T-helper 2 cell treated with Interferon-gamma antibody and Interleukin-4, amounts not matched to agents 5 μg/mL and 100 μg/mL, for 36 hours (primary cell): ENCODE results near the gene TIMM10B.

Experiments
- DNase-seq: peaks from one replicate; pipeline ENCODE4 v3.0.0; 2021; ENCODE audit warnings: low spot score
- H3K27ac Mint-ChIP-seq: one replicate; pipeline ENCODE4 v1.8.0; 2021; ENCODE audit warnings: mild to moderate bottlenecking, mixed read lengths
- H3K27me3 Mint-ChIP-seq: one replicate; pipeline ENCODE4 v1.8.0; 2021; ENCODE audit warnings: low read depth, mixed read lengths
- H3K36me3 Mint-ChIP-seq: one replicate; pipeline ENCODE4 v1.8.0; 2021; ENCODE audit warnings: low read depth, mixed read lengths
- H3K4me1 Mint-ChIP-seq: one replicate; pipeline ENCODE4 v1.8.0; 2021; ENCODE audit warnings: low read depth, mixed read lengths
- H3K4me3 Mint-ChIP-seq: one replicate; pipeline ENCODE4 v1.8.0; 2022; ENCODE audit warnings: mild to moderate bottlenecking, moderate library complexity, mixed read lengths
- H3K9me3 Mint-ChIP-seq: one replicate; pipeline ENCODE4 v1.8.0; 2021; ENCODE audit warnings: mixed read lengths

TIMM10B gene

DNA sequence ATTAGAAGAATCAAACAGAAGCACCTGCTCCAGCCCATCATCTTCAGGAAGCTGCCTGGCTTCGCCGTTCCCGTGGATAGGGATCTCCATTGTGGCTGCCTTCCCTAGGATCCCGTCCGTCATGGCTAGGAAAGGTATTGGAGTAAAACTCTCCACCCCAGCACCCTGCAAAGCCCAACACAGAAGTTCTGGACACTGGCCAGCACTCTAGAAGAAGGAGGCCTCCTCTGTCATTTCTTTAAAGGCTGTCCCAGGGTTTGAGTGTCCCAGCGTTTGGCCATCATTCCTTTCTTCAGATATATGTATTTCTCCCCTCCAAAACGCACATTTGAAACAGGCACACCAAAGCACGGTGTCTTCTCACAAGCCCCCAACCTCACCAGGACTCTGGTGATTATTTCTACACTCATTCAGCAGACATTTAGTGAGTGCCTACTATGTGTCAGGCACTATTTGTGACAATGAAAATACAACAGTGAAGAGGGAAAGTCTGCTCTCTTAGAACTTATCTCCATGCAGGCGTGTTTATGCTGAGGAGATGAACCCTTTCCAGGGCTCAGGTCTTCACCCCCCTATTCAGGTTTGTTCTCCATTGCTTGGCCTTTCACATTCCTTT is 894 bp upstream of the TIMM10B start:
- Mint-ChIP-seq H3K9me3 (no peaks in the 10 kb centered on the region), H3K4me1 (peaks cover 34% of the 10 kb centered on the region), H3K27ac (peak overlapping the region; percentile 97), H3K36me3 (peaks cover 29% of the 10 kb centered on the region), H3K4me3 (peak overlapping the region; percentile 94), H3K27me3 (no peaks in the 10 kb centered on the region)
- no peak for DNase-seq

DNA sequence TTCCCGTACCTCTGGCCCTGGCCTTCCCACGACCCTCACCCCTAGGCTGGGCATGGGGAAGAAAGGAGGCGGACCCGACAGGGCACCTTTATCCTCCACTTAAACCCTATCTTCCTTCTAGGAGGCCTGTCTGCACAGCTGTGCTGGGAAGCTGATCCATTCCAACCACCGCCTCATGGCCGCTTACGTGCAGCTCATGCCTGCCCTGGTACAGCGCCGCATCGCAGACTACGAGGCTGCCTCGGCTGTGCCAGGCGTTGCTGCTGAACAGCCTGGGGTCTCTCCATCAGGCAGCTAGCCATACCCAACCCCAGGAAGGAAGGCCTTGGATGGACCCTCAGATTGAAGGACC is 599 bp downstream of the TIMM10B start:
- peaks cover 27% of the 10 kb centered on the region for H3K36me3 Mint-ChIP-seq
- no peaks in the 10 kb centered on the region for H3K27me3 Mint-ChIP-seq
- H3K27ac Mint-ChIP-seq, result peak overlapping the region; percentile 97
- DNase-seq, result no peak
- H3K4me3 Mint-ChIP-seq, result peak overlapping the region; percentile 94
- H3K9me3 Mint-ChIP-seq, result no peaks in the 10 kb centered on the region
- peaks cover 34% of the 10 kb centered on the region for H3K4me1 Mint-ChIP-seq

GRCh38 chr11:6482441-6482840 is 1.1 kb downstream of the TIMM10B start:
- no peaks in the 10 kb centered on the region for H3K9me3 Mint-ChIP-seq
- peak overlapping the region; percentile 94 for H3K4me3 Mint-ChIP-seq
- DNase-seq, result no peak

DNA sequence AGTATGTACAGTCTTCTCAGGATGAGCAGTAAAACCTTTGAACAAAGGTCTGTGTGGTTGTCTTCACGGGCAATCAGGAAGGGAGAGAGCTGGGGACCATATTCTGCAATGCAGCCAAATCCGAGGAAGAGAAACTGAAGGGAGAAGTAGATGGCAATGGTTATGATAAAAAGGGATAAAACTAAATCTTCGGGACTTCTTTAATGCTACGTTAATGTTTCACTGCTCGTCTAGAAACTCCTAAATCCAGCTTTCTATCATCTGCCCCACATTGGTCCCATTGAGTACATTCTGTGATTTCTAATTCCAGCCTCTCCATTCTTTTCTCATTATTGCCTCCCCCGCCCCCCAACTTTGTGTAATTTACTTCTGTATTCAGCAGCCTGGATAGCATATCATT is 1.7 kb downstream of the TIMM10B start:
- peaks cover 34% of the 10 kb centered on the region for H3K4me1 Mint-ChIP-seq
- no peaks in the 10 kb centered on the region for H3K9me3 Mint-ChIP-seq
- H3K36me3 Mint-ChIP-seq, result peaks cover 22% of the 10 kb centered on the region
- H3K27me3 Mint-ChIP-seq, result no peaks in the 10 kb centered on the region
- DNase-seq, result no peak
- peak overlapping the region; percentile 76 for H3K27ac Mint-ChIP-seq
- peak overlapping the region; percentile 94 for H3K4me3 Mint-ChIP-seq

More at GRCh38 chr11:6482441-6482840, 1.1 kb downstream of the TIMM10B start:
- H3K36me3 Mint-ChIP-seq, result peaks cover 23% of the 10 kb centered on the region
- H3K4me1 Mint-ChIP-seq, result peaks cover 34% of the 10 kb centered on the region
- H3K27me3 Mint-ChIP-seq, result no peaks in the 10 kb centered on the region
- H3K27ac Mint-ChIP-seq, result peak overlapping the region; percentile 76

- Mint-ChIP-seq H3K4me1 (peaks cover 20% of the 10 kb centered on the region), H3K9me3 (no peaks in the 10 kb centered on the region), H3K4me3 (no peak overlapping the region), H3K36me3 (peaks cover 28% of the 10 kb centered on the region), H3K27ac (no peak overlapping the region), H3K27me3 (no peaks in the 10 kb centered on the region)
- no peak for DNase-seq
Measured at GRCh38 chr11:6485661-6486060, 4.4 kb downstream of the TIMM10B start.

DNA sequence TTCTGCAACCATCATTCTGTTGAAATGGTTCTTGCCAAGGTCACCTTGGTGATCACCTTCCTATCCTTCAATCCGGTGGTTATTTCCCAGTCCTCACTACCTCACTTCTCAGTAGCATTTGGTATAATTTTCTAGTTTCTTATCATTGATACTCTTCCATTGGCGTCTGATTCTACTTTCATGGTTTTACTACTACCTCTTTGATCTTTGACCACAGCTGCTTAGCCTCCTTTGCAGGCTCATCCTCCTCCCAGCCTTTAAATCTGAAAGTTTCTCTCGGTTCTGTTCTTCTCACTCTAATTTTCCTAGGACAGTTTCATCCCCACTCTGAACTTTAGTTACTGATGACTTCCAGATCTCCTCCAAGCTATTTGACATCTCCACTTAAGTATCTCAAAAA is 5.0 kb downstream of the TIMM10B start:
- H3K27ac Mint-ChIP-seq, result no peak overlapping the region
- peaks cover 17% of the 10 kb centered on the region for H3K4me1 Mint-ChIP-seq
- peaks cover 25% of the 10 kb centered on the region for H3K36me3 Mint-ChIP-seq
- H3K27me3 Mint-ChIP-seq, result no peaks in the 10 kb centered on the region
- H3K4me3 Mint-ChIP-seq, result no peak overlapping the region
- no peaks in the 10 kb centered on the region for H3K9me3 Mint-ChIP-seq
- no peak for DNase-seq

- DNase-seq, result no peak
- Mint-ChIP-seq H3K4me3 (no peak overlapping the region), H3K27ac (no peak overlapping the region), H3K9me3 (no peaks in the 10 kb centered on the region), H3K36me3 (peaks cover 26% of the 10 kb centered on the region), H3K27me3 (no peaks in the 10 kb centered on the region), H3K4me1 (peaks cover 17% of the 10 kb centered on the region)
Measured at GRCh38 chr11:6486938-6487337, 5.6 kb downstream of the TIMM10B start.

GRCh38 chr11:6488342-6488741 is 7.0 kb downstream of the TIMM10B start:
- no peaks in the 10 kb centered on the region for H3K27me3 Mint-ChIP-seq
- H3K36me3 Mint-ChIP-seq, result peaks cover 18% of the 10 kb centered on the region
- no peaks in the 10 kb centered on the region for H3K9me3 Mint-ChIP-seq
- DNase-seq, result no peak
- no peak overlapping the region for H3K4me3 Mint-ChIP-seq
- H3K27ac Mint-ChIP-seq, result no peak overlapping the region
- H3K4me1 Mint-ChIP-seq, result peaks cover 6% of the 10 kb centered on the region

GRCh38 chr11:6488821-6489220 is 7.5 kb downstream of the TIMM10B start:
- Mint-ChIP-seq H3K9me3 (no peaks in the 10 kb centered on the region), H3K4me3 (no peak overlapping the region), H3K4me1 (peaks cover 1% of the 10 kb centered on the region), H3K27me3 (no peaks in the 10 kb centered on the region), H3K36me3 (peaks cover 15% of the 10 kb centered on the region), H3K27ac (no peak overlapping the region)
- no peak for DNase-seq

- no peak overlapping the region for H3K4me3 Mint-ChIP-seq
- H3K27ac Mint-ChIP-seq, result no peak overlapping the region
- peaks cover under 1% of the 10 kb centered on the region for H3K4me1 Mint-ChIP-seq
- peaks cover 15% of the 10 kb centered on the region for H3K36me3 Mint-ChIP-seq
- H3K9me3 Mint-ChIP-seq, result no peaks in the 10 kb centered on the region
- DNase-seq, result no peak
- H3K27me3 Mint-ChIP-seq, result no peaks in the 10 kb centered on the region
Measured at GRCh38 chr11:6489306-6489705, 8.0 kb downstream of the TIMM10B start.

- peaks cover 15% of the 10 kb centered on the region for H3K36me3 Mint-ChIP-seq
- no peak within 1 kb of the TSS for H3K4me3 Mint-ChIP-seq
- no peak for DNase-seq
Measured at GRCh38 chr11:6497069-6497839, 16.0 kb downstream of the TIMM10B start, which contains the start of gene DNHD1. TSS of gene DNHD1 (plus strand) at chr11:6497280. CDS start at chr11:6498216, 936 bp downstream.

DNA sequence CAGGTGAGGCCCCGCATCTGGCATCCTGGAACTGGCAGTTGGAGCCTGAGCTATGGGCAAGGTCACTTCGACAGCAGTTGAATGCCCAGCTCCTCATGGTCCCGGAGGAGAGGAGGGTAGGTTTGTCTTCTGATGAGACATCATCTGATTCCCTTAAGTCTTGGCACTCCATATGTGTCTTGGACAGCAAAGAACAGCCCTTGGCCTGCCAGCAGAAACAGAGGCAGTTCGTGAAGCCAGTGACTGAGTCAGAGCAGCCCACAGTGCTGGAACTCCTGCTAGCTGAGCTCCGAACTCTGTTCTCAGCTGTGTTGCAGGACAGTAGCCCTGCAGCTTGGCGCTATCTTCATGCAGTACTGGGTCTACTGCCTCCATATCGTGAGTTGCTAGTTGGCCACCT is 16.8 kb downstream of the TIMM10B start:
- peaks cover 12% of the 10 kb centered on the region for H3K36me3 Mint-ChIP-seq
- H3K4me1 Mint-ChIP-seq, result peaks cover 4% of the 10 kb centered on the region
- H3K9me3 Mint-ChIP-seq, result no peaks in the 10 kb centered on the region
- H3K27me3 Mint-ChIP-seq, result no peaks in the 10 kb centered on the region
- no peak overlapping the region for H3K27ac Mint-ChIP-seq
- H3K4me3 Mint-ChIP-seq, result no peak overlapping the region
- no peak for DNase-seq

More at GRCh38 chr11:6497069-6497839, 16.0 kb downstream of the TIMM10B start, which contains the start of gene DNHD1:
- Mint-ChIP-seq H3K4me1 (peaks cover 4% of the 10 kb centered on the region), H3K27me3 (no peaks in the 10 kb centered on the region), H3K27ac (no peak within 1 kb of the TSS), H3K9me3 (no peaks in the 10 kb centered on the region)

DNA sequence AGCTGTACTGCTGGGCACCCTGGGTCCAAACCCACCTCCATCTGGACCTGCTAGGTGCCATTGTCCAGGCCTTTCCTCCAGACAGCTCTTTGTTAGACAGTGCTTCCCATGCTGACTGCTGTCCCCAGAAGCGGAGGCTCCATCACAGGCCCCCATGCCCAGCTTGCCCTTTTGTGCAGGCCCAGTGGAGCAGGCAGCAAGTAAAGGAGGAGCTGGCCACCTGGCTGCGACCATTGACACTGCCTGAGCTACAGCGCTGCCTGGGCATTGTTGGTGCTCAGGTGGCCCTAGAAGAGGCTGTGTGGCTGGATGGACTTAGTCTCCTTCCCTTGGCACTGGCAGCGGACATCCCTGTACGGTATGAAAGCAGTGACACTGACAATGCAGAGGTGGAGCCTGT is 17.2 kb downstream of the TIMM10B start:
- no peaks in the 10 kb centered on the region for H3K9me3 Mint-ChIP-seq
- H3K27me3 Mint-ChIP-seq, result no peaks in the 10 kb centered on the region
- DNase-seq, result no peak
- H3K27ac Mint-ChIP-seq, result no peak overlapping the region
- H3K4me1 Mint-ChIP-seq, result peaks cover 4% of the 10 kb centered on the region
- peaks cover 12% of the 10 kb centered on the region for H3K36me3 Mint-ChIP-seq
- no peak overlapping the region for H3K4me3 Mint-ChIP-seq

DNA sequence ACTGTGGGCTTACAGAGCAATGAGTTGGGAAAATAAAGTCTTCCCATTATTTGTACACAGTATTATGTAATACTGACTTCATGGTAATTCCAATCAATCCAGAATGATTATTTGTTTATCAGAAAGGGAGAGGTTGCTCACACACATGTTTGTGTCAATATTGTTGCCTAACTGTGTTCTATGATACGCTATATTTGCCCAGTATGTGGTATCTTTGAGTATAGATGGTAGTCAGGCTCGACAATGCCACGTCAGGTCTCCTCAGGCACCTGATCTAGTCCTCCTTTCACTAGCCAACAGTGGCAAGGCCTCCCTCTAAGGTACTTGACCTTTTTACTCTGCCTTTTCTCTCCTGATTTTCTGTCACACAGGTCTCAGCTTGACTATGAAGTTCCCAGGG is 21.1 kb downstream of the TIMM10B start:
- H3K27ac Mint-ChIP-seq, result no peak overlapping the region
- no peaks in the 10 kb centered on the region for H3K9me3 Mint-ChIP-seq
- no peak for DNase-seq
- no peaks in the 10 kb centered on the region for H3K27me3 Mint-ChIP-seq
- no peak overlapping the region for H3K4me3 Mint-ChIP-seq
- peaks cover 4% of the 10 kb centered on the region for H3K4me1 Mint-ChIP-seq
- H3K36me3 Mint-ChIP-seq, result peaks cover 20% of the 10 kb centered on the region
